H7 (cell line): ENCODE data around the gene LORICRIN. TPM values are rescaled to one million over a fixed set of nuclear protein-coding genes. Genes with fewer than 3 reads are reported as not detected.
A peak's percentile ranks its signal among the peaks of the same experiment; 100 is the strongest.
"Not testable (repeated sequence)": the region's sequence is repeated elsewhere in the genome, so short reads cannot be mapped to it uniquely, and the experiment has no call there.

ENCODE experiments used
- DNase-seq: peaks from one replicate; pipeline ENCODE4 v3.0.0; 2012
- H3K27me3 ChIP-seq: 2 replicates; pipeline ENCODE4 v1.6.0; 2011; ENCODE audit warnings: mild to moderate bottlenecking, low read length; ENCODE audit not compliant: control insufficient read depth, insufficient read depth
- H3K36me3 ChIP-seq: replicated peaks from 2 replicates; pipeline ENCODE4 v1.5.1; 2011; ENCODE audit warnings: low read length; ENCODE audit not compliant: control insufficient read depth, insufficient read depth
- H3K4me3 ChIP-seq: 2 replicates; pipeline ENCODE4 v1.5.1; 2011; ENCODE audit warnings: low read depth, mild to moderate bottlenecking, control low read depth, low read length, moderate library complexity; ENCODE audit not compliant: insufficient read depth
- total RNA-seq: library from RNA; depleted of rRNA; stranded (reverse); fragments of >200 nt; shearing (Covaris generic); gene quantifications from 2 replicates; pipeline ENCODE4 v1.2.3, GENCODE V29; 2014; rRNA removed

Gene LORICRIN
- total RNA-seq = not detected in 2 replicates

GRCh38 chr1:153259387-153259786, at the start of gene LORICRIN:
LORICRIN (plus strand) TSS chr1:153259687; CDS start chr1:153260950, 1,263 bp downstream.
- no peak within 1 kb of the TSS for H3K4me3 ChIP-seq
- DNase-seq = no peak
- H3K36me3 ChIP-seq = no peaks in the 10 kb centered on the region
- H3K27me3 ChIP-seq = peaks cover 15% of the 10 kb centered on the region

GRCh38 chr1:153210206-153210605, 49.3 kb upstream of the LORICRIN start:
- DNase-seq = no peak
- Histone ChIP-seq H3K36me3 (no peaks in the 10 kb centered on the region), H3K4me3 (no peak overlapping the region), H3K27me3 (no peaks in the 10 kb centered on the region)

- DNase-seq = no peak
- Histone ChIP-seq H3K36me3 (no peaks in the 10 kb centered on the region), H3K4me3 (no peak overlapping the region), H3K27me3 (no peaks in the 10 kb centered on the region)
These were observed 47.3 kb upstream of the LORICRIN start for GRCh38 chr1:153212201-153212600.

GRCh38 chr1:153213519-153213918, 46.0 kb upstream of the LORICRIN start:
- no peaks in the 10 kb centered on the region for H3K27me3 ChIP-seq
- no peak overlapping the region for H3K4me3 ChIP-seq
- no peaks in the 10 kb centered on the region for H3K36me3 ChIP-seq
- no peak for DNase-seq

- Histone ChIP-seq H3K27me3 (no peaks in the 10 kb centered on the region), H3K36me3 (no peaks in the 10 kb centered on the region), H3K4me3 (no peak within 1 kb of the TSS)
- no peak for DNase-seq
These were observed 42.3 kb upstream of the LORICRIN start, which contains the start of gene PRR9 for GRCh38 chr1:153217212-153217611. PRR9 (plus strand) TSS chr1:153217584; CDS start chr1:153218145, 561 bp downstream.

GRCh38 chr1:153217744-153218416, 41.6 kb upstream of the LORICRIN start:
- no peak for DNase-seq
- H3K4me3 ChIP-seq = no peak overlapping the region
- no peaks in the 10 kb centered on the region for H3K36me3 ChIP-seq
- no peaks in the 10 kb centered on the region for H3K27me3 ChIP-seq

- Histone ChIP-seq H3K4me3 (no peak overlapping the region), H3K36me3 (no peaks in the 10 kb centered on the region), H3K27me3 (no peaks in the 10 kb centered on the region)
- no peak for DNase-seq
These were observed 38.7 kb upstream of the LORICRIN start for GRCh38 chr1:153220606-153221303.

- H3K4me3 ChIP-seq, H3K27me3 ChIP-seq, H3K36me3 ChIP-seq: not testable (repeated sequence)
- DNase-seq = peak; percentile 46
These were observed 36.2 kb upstream of the LORICRIN start for GRCh38 chr1:153223040-153223891.

- no peak overlapping the region for H3K4me3 ChIP-seq
- no peaks in the 10 kb centered on the region for H3K36me3 ChIP-seq
- no peaks in the 10 kb centered on the region for H3K27me3 ChIP-seq
- no peak for DNase-seq
These were observed 31.7 kb upstream of the LORICRIN start for GRCh38 chr1:153227810-153228209.

GRCh38 chr1:153228491-153228890, 31.0 kb upstream of the LORICRIN start:
- H3K36me3 ChIP-seq = no peaks in the 10 kb centered on the region
- no peaks in the 10 kb centered on the region for H3K27me3 ChIP-seq
- DNase-seq = no peak
- no peak overlapping the region for H3K4me3 ChIP-seq

- not testable (repeated sequence) for H3K36me3 ChIP-seq, H3K4me3 ChIP-seq, H3K27me3 ChIP-seq
- DNase-seq = peak; percentile 43
These were observed 30.2 kb upstream of the LORICRIN start for GRCh38 chr1:153229076-153229829.

- no peaks in the 10 kb centered on the region for H3K27me3 ChIP-seq
- no peak for DNase-seq
- H3K4me3 ChIP-seq = no peak overlapping the region
- H3K36me3 ChIP-seq = no peaks in the 10 kb centered on the region
These were observed 28.1 kb upstream of the LORICRIN start for GRCh38 chr1:153231363-153231762.

- Histone ChIP-seq H3K36me3 (no peaks in the 10 kb centered on the region), H3K4me3 (no peak overlapping the region)
- DNase-seq = no peak
These were observed 27.7 kb upstream of the LORICRIN start for GRCh38 chr1:153231785-153232184.

GRCh38 chr1:153232553-153232952, 26.9 kb upstream of the LORICRIN start:
- H3K27me3 ChIP-seq = no peaks in the 10 kb centered on the region
- no peaks in the 10 kb centered on the region for H3K36me3 ChIP-seq
- H3K4me3 ChIP-seq = no peak overlapping the region
- DNase-seq = no peak

More at GRCh38 chr1:153231785-153232184, 27.7 kb upstream of the LORICRIN start:
- H3K27me3 ChIP-seq = no peaks in the 10 kb centered on the region
